Smooth muscle cell (in vitro differentiated cells): ENCODE measurements around the gene CREBL2. TPM values are rescaled to one million over a fixed set of nuclear protein-coding genes. Genes with fewer than 3 reads are reported as not detected.
A peak's percentile ranks its signal among the peaks of the same experiment; 100 is the strongest.

Experiments used
- DNase-seq: peaks from one replicate; lab custom pipeline; 2025; ENCODE audit not compliant: unreplicated experiment; lab: John Stamatoyannopoulos, UW
- H2AFZ ChIP-seq: fragments of 200-600 bp; sonication (generic); 2 replicates; pipeline ENCODE4 v1.6.0; 2016; ENCODE audit warnings: antibody characterized with exemption, low read depth, mild to moderate bottlenecking
- H3F3A ChIP-seq: fragments of 200-600 bp; sonication (generic); 2 replicates; pipeline ENCODE4 v1.6.0; 2017; ENCODE audit warnings: antibody characterized with exemption, low read depth
- H3K27ac ChIP-seq: fragments of 200-600 bp; sonication (generic); 2 replicates; pipeline ENCODE4 v1.5.1; 2016; ENCODE audit warnings: low read depth, mild to moderate bottlenecking
- H3K27me3 ChIP-seq: fragments of 200-600 bp; sonication (generic); 2 replicates; pipeline ENCODE4 v1.6.1; 2016; ENCODE audit warnings: low read depth, mild to moderate bottlenecking
- H3K36me3 ChIP-seq: fragments of 200-600 bp; sonication (generic); 2 replicates; pipeline ENCODE4 v1.5.1; 2016; ENCODE audit warnings: low read depth
- H3K4me1 ChIP-seq: fragments of 200-600 bp; sonication (generic); 2 replicates; pipeline ENCODE4 v1.5.1; 2016; ENCODE audit warnings: low read depth
- H3K4me2 ChIP-seq: fragments of 200-600 bp; sonication (generic); 2 replicates; pipeline ENCODE4 v1.6.0; 2016; ENCODE audit warnings: mild to moderate bottlenecking
- H3K4me3 ChIP-seq: fragments of 200-600 bp; sonication (generic); 2 replicates; pipeline ENCODE4 v1.5.1; 2016; ENCODE audit warnings: mild to moderate bottlenecking
- H3K79me2 ChIP-seq: fragments of 200-600 bp; sonication (generic); 2 replicates; pipeline ENCODE4 v1.6.0; 2016; ENCODE audit warnings: low read depth, mild to moderate bottlenecking
- H3K9ac ChIP-seq: fragments of 200-600 bp; sonication (generic); 2 replicates; pipeline ENCODE4 v1.6.0; 2016; ENCODE audit warnings: low read depth
- H3K9me3 ChIP-seq: fragments of 200-600 bp; sonication (generic); replicated peaks from 2 replicates; pipeline ENCODE4 v1.5.1; 2016; ENCODE audit warnings: low read depth
- H4K20me1 ChIP-seq: fragments of 200-600 bp; sonication (generic); 2 replicates; pipeline ENCODE4 v1.6.0; 2016; ENCODE audit warnings: low read depth
- WGBS: methylation state at CpG from one replicate; pipeline ENCODE4 v1.1.7; 2016; ENCODE audit warnings: low lambda C conversion rate; 5-methylcytosine and 5-hydroxymethylcytosine counted together
- polyA plus RNA-seq: library from polyadenylated mRNA; unstranded; fragments of >200 nt; fragmentation: Nextera tagmentation; extraction: Ambion mirVana; gene quantifications from 2 replicates; pipeline ENCODE4 v1.2.1, GENCODE V29; 2016
- total RNA-seq: library from RNA; depleted of rRNA; stranded (reverse); fragments of >200 nt; gene quantifications from 2 replicates; pipeline ENCODE4 v1.2.3, GENCODE V29; 2014
- TF ChIP-seq, protein P1 (sequence below): fragments of 200-600 bp; sonication (generic); IDR thresholded peaks from 2 replicates; pipeline ENCODE4 v1.5.1; 2017; ENCODE audit warnings: borderline replicate concordance, mild to moderate bottlenecking, antibody characterized with exemption; ENCODE audit not compliant: insufficient read depth, poor library complexity, severe bottlenecking

The CREBL2 gene, protein sequence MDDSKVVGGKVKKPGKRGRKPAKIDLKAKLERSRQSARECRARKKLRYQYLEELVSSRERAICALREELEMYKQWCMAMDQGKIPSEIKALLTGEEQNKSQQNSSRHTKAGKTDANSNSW
- 6.6 and 8.2 TPM in 2 replicates for total RNA-seq
- polyA plus RNA-seq = 4.2 and 5.3 TPM in 2 replicates

DNA sequence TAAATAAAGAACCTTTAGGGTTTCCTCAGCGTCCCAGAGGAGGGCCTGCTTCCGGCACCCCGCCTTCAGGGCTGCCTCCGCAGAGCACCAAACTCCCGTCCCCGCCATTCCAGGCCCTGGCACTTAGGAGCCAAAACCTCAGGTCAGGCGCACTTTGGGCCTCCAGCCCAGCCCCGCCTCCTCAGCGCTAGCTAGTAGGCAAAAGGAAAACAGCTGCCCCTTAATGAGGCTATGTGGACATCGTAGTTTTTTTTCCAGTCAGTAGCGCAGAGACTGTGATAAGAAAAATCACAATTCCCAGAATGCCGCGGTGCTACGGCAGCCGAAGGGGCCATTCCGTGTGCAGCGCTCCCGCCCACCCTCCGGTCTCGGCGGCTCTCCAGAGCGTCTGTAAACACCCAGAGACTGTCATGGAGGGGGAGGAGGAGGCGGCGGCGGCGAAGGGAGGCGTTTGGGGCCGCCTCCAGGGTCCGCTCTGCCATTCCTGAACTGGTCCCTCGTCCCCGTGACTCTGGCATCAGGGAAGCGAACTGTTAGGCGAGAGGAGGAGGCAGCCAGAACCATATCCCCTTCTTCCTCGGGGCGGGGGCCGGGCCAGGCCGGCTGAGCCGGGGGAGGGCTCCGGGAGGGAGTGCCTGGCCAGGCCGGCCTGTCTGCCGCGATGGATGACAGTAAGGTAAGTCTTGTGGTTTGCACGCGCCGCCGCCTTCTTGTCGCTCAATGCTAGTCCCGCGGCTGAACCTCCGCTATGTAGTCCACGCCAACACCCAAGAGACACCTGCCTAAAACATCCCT is at the start of gene CREBL2:
CREBL2 (plus strand) TSS at position 365 of the 795 bp plus-strand sequence; CDS start at position 662, 297 bp downstream.
- peak within 1 kb of the TSS; percentile 97 for H3K4me2 ChIP-seq
- H3K79me2 ChIP-seq = peaks cover 16% of the 10 kb centered on the region
- peak within 1 kb of the TSS; percentile 77 for H3K4me3 ChIP-seq
- H3K9me3 ChIP-seq = no peaks in the 10 kb centered on the region
- peak within 1 kb of the TSS; percentile 81 for H3K27ac ChIP-seq
- peak within 1 kb of the TSS; percentile 65 for H3K9ac ChIP-seq
- no peaks in the 10 kb centered on the region for H3K36me3 ChIP-seq
- TF ChIP-seq, protein P1, sequence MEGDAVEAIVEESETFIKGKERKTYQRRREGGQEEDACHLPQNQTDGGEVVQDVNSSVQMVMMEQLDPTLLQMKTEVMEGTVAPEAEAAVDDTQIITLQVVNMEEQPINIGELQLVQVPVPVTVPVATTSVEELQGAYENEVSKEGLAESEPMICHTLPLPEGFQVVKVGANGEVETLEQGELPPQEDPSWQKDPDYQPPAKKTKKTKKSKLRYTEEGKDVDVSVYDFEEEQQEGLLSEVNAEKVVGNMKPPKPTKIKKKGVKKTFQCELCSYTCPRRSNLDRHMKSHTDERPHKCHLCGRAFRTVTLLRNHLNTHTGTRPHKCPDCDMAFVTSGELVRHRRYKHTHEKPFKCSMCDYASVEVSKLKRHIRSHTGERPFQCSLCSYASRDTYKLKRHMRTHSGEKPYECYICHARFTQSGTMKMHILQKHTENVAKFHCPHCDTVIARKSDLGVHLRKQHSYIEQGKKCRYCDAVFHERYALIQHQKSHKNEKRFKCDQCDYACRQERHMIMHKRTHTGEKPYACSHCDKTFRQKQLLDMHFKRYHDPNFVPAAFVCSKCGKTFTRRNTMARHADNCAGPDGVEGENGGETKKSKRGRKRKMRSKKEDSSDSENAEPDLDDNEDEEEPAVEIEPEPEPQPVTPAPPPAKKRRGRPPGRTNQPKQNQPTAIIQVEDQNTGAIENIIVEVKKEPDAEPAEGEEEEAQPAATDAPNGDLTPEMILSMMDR = no peak
- H2AFZ ChIP-seq = peak within 1 kb of the TSS; percentile 88
- H3K27me3 ChIP-seq = no peaks in the 10 kb centered on the region
- H4K20me1 ChIP-seq = no peaks in the 10 kb centered on the region
- WGBS = 1% methylated on average over 38 of the region's 51 CpGs
- H3K4me1 ChIP-seq = peaks cover 6% of the 10 kb centered on the region
- peak; percentile 67 for DNase-seq
- H3F3A ChIP-seq = peaks cover 4% of the 10 kb centered on the region

DNA sequence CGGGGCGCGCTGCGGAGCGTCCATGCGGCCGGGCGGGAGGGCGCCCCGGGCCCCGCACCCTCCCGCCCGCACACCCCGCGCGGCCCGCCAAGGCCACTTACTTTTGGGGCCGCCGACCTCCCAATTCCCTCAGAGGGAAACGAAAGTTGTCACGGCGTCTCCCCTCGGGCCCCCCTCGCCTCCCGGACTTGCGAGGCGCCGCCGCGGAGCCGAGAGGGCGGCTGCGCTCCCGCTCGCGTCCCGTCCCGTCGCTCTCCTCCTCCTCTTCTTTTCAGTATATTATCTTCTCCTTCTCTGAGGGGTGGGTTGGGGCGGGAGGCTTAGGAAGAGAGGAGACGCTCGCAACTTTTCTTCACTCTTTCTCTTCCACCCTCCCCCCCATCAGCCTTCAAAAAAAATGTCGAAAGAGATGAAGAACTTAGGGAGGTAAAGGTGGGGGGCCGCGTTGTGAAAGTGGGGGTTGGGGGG is 49.6 kb upstream of the CREBL2 start:
- Histone ChIP-seq H3K4me2 (peak overlapping the region; percentile 100), H3K27ac (peak overlapping the region; percentile 100), H4K20me1 (peaks cover 12% of the 10 kb centered on the region), H3K4me3 (peak overlapping the region; percentile 94), H3K36me3 (no peaks in the 10 kb centered on the region), H3K9me3 (no peaks in the 10 kb centered on the region), H3K79me2 (peaks cover 36% of the 10 kb centered on the region), H2AFZ (peak overlapping the region; percentile 73), H3K4me1 (peaks cover 15% of the 10 kb centered on the region), H3F3A (peaks cover 10% of the 10 kb centered on the region), H3K27me3 (no peaks in the 10 kb centered on the region), H3K9ac (peak overlapping the region; percentile 100)
- DNase-seq = peak; percentile 48
- TF ChIP-seq, protein P1 = no peak
- WGBS = 1% methylated on average over 16 of the region's 45 CpGs

DNA sequence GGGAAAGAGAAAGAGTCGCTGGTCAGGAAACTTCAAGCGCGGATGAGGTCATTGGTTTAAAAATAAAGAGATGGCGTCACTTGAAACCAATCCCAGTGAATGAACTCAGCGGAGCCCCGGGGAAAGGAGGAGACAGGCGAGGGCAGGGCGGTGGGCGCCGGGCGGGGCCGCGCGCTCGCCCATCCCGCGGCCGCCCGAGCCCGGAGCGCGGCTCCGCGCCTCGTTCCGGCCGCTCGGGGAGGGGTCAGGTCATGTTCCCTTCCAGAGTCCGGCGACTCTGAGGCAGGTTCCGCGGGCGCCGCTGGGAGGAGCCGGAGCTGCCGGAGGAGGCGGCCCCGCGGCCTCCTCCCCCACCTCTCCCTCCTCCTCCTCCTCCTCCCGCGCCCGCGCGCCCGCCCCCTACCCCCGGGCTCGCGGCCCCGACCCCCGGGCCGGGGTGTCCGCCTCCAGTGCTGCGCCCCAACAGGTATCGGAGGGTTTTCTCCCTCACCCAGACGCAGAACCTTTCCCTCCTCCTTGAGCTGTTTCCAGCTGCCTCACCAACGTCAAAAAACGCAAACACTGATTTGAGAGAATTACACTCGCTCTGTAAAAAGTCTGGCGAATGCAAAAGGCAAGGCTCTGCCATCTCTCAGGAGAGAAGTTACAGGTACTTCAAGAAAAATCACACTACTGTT is 49.0 kb upstream of the CREBL2 start, which contains the start of gene DUSP16:
DUSP16 (minus strand) TSS at position 279 of the 677 bp plus-strand sequence. CDS start 41,765 bp downstream, outside the sequence.
- Histone ChIP-seq H3K36me3 (no peaks in the 10 kb centered on the region), H4K20me1 (peaks cover 12% of the 10 kb centered on the region), H3K4me1 (peaks cover 15% of the 10 kb centered on the region), H3K9ac (peak within 1 kb of the TSS; percentile 100), H3K4me2 (peak within 1 kb of the TSS; percentile 100), H3K27ac (peak within 1 kb of the TSS; percentile 100), H2AFZ (peak within 1 kb of the TSS; percentile 89), H3K4me3 (peak within 1 kb of the TSS; percentile 94), H3K79me2 (peaks cover 31% of the 10 kb centered on the region), H3K27me3 (no peaks in the 10 kb centered on the region), H3F3A (peaks cover 10% of the 10 kb centered on the region), H3K9me3 (no peaks in the 10 kb centered on the region)
- under 1% methylated on average over 34 of the region's 59 CpGs for WGBS
- peak; percentile 56 for DNase-seq
- TF ChIP-seq, protein P1 = no peak
